CD4-positive, alpha-beta memory T cell (primary cell): Measurements from ENCODE around the gene COPG2. TPM values are rescaled to one million over a fixed set of nuclear protein-coding genes. Genes with fewer than 3 reads are reported as not detected.
"Not testable (repeated sequence)": the region's sequence is repeated elsewhere in the genome, so short reads cannot be mapped to it uniquely, and the experiment has no call there.

Experiments
- CTCF ChIA-PET: fragments of 350-600 bp; sonication (Branson Sonifier 250); formaldehyde crosslinking; loops from one replicate; lab custom pipeline; 2021; ENCODE audit warnings: inconsistent platforms; ENCODE audit not compliant: partially characterized antibody; lab: Charles Lee
- POLR2A ChIA-PET: fragments of 350-600 bp; sonication (Branson Sonifier 250); formaldehyde crosslinking; loops from one replicate; lab custom pipeline; 2021; ENCODE audit not compliant: partially characterized antibody; lab: Charles Lee
- DNase-seq, 5 donors: peaks; one replicate each; pipeline versions ENCODE4 v3.0.0 to v3.0.0-alpha.2; 2020 to 2022; ENCODE audit warnings: mixed read lengths in 1 of 5
- H3K27ac ChIP-seq: one replicate; pipeline ENCODE4 v1.7.0; 2013; ENCODE audit warnings: low read depth, low read length
- H3K27me3 ChIP-seq: 2 replicates; pipeline ENCODE4 v1.7.0; 2013; ENCODE audit warnings: mild to moderate bottlenecking, low read length, moderate library complexity; ENCODE audit not compliant: insufficient read depth
- H3K36me3 ChIP-seq: 2 replicates; pipeline ENCODE4 v1.7.0; 2013; ENCODE audit warnings: mild to moderate bottlenecking, low read length, moderate library complexity; ENCODE audit not compliant: insufficient read depth
- H3K4me1 ChIP-seq: 2 replicates; pipeline ENCODE4 v1.7.0; 2013; ENCODE audit warnings: mild to moderate bottlenecking, low read length, moderate library complexity; ENCODE audit not compliant: insufficient read depth
- H3K4me3 ChIP-seq, 2 donors: one replicate each; pipeline ENCODE4 v1.7.0; 2013; ENCODE audit warnings: low read length in 2 of 2, mild to moderate bottlenecking in 1 of 2
- H3K9me3 ChIP-seq, 2 donors: one replicate each; pipeline ENCODE4 v1.7.0; 2013; ENCODE audit warnings: low read length in 2 of 2, control low read depth in 1 of 2; ENCODE audit not compliant: control insufficient read depth in 1 of 2
- H3K27ac Mint-ChIP-seq, 7 donors: one replicate each; pipeline ENCODE4 v1.8.0; 2020 to 2021; ENCODE audit warnings: mixed read lengths in 7 of 7, mild to moderate bottlenecking in 6 of 7, inconsistent platforms in 3 of 7, moderate library complexity in 3 of 7
- H3K27me3 Mint-ChIP-seq, 2 donors: one replicate each; pipeline ENCODE4 v1.8.0; 2020 to 2021; ENCODE audit warnings: mixed read lengths in 2 of 2
- H3K36me3 Mint-ChIP-seq, 2 donors: one replicate each; pipeline ENCODE4 v1.8.0; 2020 to 2021; ENCODE audit warnings: mixed read lengths in 2 of 2, inconsistent platforms in 1 of 2, mild to moderate bottlenecking in 1 of 2
- H3K4me1 Mint-ChIP-seq, 4 donors: one replicate each; pipeline ENCODE4 v1.8.0; 2020 to 2021; ENCODE audit warnings: mixed read lengths in 4 of 4, mild to moderate bottlenecking in 1 of 4
- H3K4me3 Mint-ChIP-seq, 8 donors: one replicate each; pipeline ENCODE4 v1.8.0; 2020 to 2021; ENCODE audit warnings: mixed read lengths in 8 of 8, mild to moderate bottlenecking in 7 of 8, moderate library complexity in 6 of 8, inconsistent platforms in 3 of 8
- H3K9me3 Mint-ChIP-seq, 8 donors: one replicate each; pipeline ENCODE4 v1.8.0; 2020 to 2021; ENCODE audit warnings: mixed read lengths in 8 of 8, mild to moderate bottlenecking in 5 of 8, inconsistent platforms in 3 of 8, moderate library complexity in 1 of 8
- intact Hi-C: fragments of 100-400 bp; cut with micrococcal nuclease; formaldehyde crosslinking; loops from one replicate; pipeline ENCODE4 v1.15.1; 2023
- polyA plus RNA-seq, 2 donors: library from polyadenylated mRNA; unstranded; fragments of 300-500 nt; fragmentation: Illumina TruSeq; gene quantifications; one replicate each; pipeline ENCODE4 v1.2.3, GENCODE V29; 2021
- total RNA-seq, 2 experiments: library from RNA; stranded (reverse); gene quantifications; one replicate each; pipeline ENCODE4 v1.2.3, GENCODE V29; 2021

The COPG2 gene
- total and polyA plus RNA-seq, 4 experiments from 2014 or later = 0.92 to 8.2 (median 4.9) TPM

- intact Hi-C loops = no loop called here
- Mint-ChIP-seq H3K36me3 (no peaks in the 10 kb centered on the region), H3K4me1 (no peaks in the 10 kb centered on the region), H3K27ac (no peak overlapping the region), H3K27me3 (peaks cover 3 to 11% of the 10 kb centered on the region in 2 donors), H3K9me3 (peaks cover 0 to 4% (median 0%) of the 10 kb centered on the region in 8 donors), H3K4me3 (no peak overlapping the region)
- Histone ChIP-seq H3K27me3 (no peaks in the 10 kb centered on the region), H3K27ac (no peak overlapping the region), H3K4me1 (no peaks in the 10 kb centered on the region), H3K4me3 (no peak overlapping the region), H3K9me3 (no peaks in the 10 kb centered on the region), H3K36me3 (no peaks in the 10 kb centered on the region)
- ChIA-PET CTCF (no interaction called here), POLR2A (no interaction called here)
- no peak for DNase-seq
Measured at GRCh38 chr7:130699686-130700085, 31.1 kb upstream of the COPG2 start.

GRCh38 chr7:130697820-130698219 lies 29.3 kb upstream of the COPG2 start:
- H3K4me3 Mint-ChIP-seq = no peak overlapping the region
- H3K27ac ChIP-seq = no peak overlapping the region

GRCh38 chr7:130695840-130696239 lies 27.3 kb upstream of the COPG2 start:
- no peaks in the 10 kb centered on the region for H3K36me3 ChIP-seq
- DNase-seq = no peak
- peaks cover 4 to 8% of the 10 kb centered on the region in 2 donors for H3K27me3 Mint-ChIP-seq
- H3K36me3 Mint-ChIP-seq = no peaks in the 10 kb centered on the region
- no peak overlapping the region for H3K27ac Mint-ChIP-seq
- H3K9me3 ChIP-seq = no peaks in the 10 kb centered on the region
- ChIA-PET CTCF (no interaction called here), POLR2A (no interaction called here)
- no peaks in the 10 kb centered on the region for H3K27me3 ChIP-seq
- H3K9me3 Mint-ChIP-seq = peaks cover 0 to 18% (median 12%) of the 10 kb centered on the region in 8 donors
- intact Hi-C loops = no loop called here
- no peaks in the 10 kb centered on the region for H3K4me1 ChIP-seq
- H3K27ac ChIP-seq = no peak overlapping the region
- no peak overlapping the region for H3K4me3 Mint-ChIP-seq
- H3K4me3 ChIP-seq = no peak overlapping the region
- H3K4me1 Mint-ChIP-seq = no peaks in the 10 kb centered on the region

More at GRCh38 chr7:130697820-130698219, 29.3 kb upstream of the COPG2 start:
- Mint-ChIP-seq H3K9me3 (peaks cover 0 to 4% (median 0%) of the 10 kb centered on the region in 8 donors), H3K27ac (no peak overlapping the region), H3K27me3 (peaks cover 3 to 8% of the 10 kb centered on the region in 2 donors), H3K4me1 (no peaks in the 10 kb centered on the region), H3K36me3 (no peaks in the 10 kb centered on the region)
- H3K27me3 ChIP-seq = no peaks in the 10 kb centered on the region
- no peaks in the 10 kb centered on the region for H3K36me3 ChIP-seq
- no peaks in the 10 kb centered on the region for H3K4me1 ChIP-seq
- CTCF ChIA-PET = no interaction called here
- intact Hi-C loops = no loop called here
- POLR2A ChIA-PET = no interaction called here
- no peak overlapping the region for H3K4me3 ChIP-seq
- H3K9me3 ChIP-seq = no peaks in the 10 kb centered on the region
- DNase-seq = no peak

GRCh38 chr7:130692396-130692795 lies 23.8 kb upstream of the COPG2 start:
- H3K27ac ChIP-seq, H3K27me3 Mint-ChIP-seq, H3K4me1 Mint-ChIP-seq, H3K27ac Mint-ChIP-seq, POLR2A ChIA-PET, H3K27me3 ChIP-seq, H3K36me3 ChIP-seq, intact Hi-C loops, H3K4me1 ChIP-seq, H3K9me3 ChIP-seq, DNase-seq, H3K4me3 Mint-ChIP-seq, H3K4me3 ChIP-seq, H3K36me3 Mint-ChIP-seq, CTCF ChIA-PET: not testable (repeated sequence)
- peaks cover 0 to 21% (median 16%) of the 10 kb centered on the region in 8 donors for H3K9me3 Mint-ChIP-seq

GRCh38 chr7:130689683-130690082 lies 21.1 kb upstream of the COPG2 start:
- H3K27ac ChIP-seq = no peak overlapping the region
- Mint-ChIP-seq H3K27ac (no peak overlapping the region), H3K4me1 (no peaks in the 10 kb centered on the region), H3K4me3 (peak overlapping the region in 1 of 8 donors; percentile 13), H3K9me3 (peaks cover 0 to 25% (median 16%) of the 10 kb centered on the region in 8 donors), H3K36me3 (no peaks in the 10 kb centered on the region), H3K27me3 (peaks cover 2 to 4% of the 10 kb centered on the region in 2 donors)
- no peak overlapping the region for H3K4me3 ChIP-seq
- no peaks in the 10 kb centered on the region for H3K27me3 ChIP-seq
- ChIA-PET POLR2A (no interaction called here), CTCF (no interaction called here)
- no peak for DNase-seq
- H3K4me1 ChIP-seq = no peaks in the 10 kb centered on the region
- intact Hi-C loops = no loop called here
- peaks cover 0 to 9% of the 10 kb centered on the region in 2 donors for H3K9me3 ChIP-seq
- no peaks in the 10 kb centered on the region for H3K36me3 ChIP-seq

GRCh38 chr7:130683026-130683425 lies 14.5 kb upstream of the COPG2 start:
- intact Hi-C loops = no loop called here
- H3K36me3 Mint-ChIP-seq = no peaks in the 10 kb centered on the region
- ChIA-PET POLR2A (no interaction called here), CTCF (no interaction called here)
- H3K4me1 Mint-ChIP-seq = no peaks in the 10 kb centered on the region
- no peak overlapping the region for H3K27ac Mint-ChIP-seq
- no peaks in the 10 kb centered on the region for H3K27me3 ChIP-seq
- H3K9me3 Mint-ChIP-seq = peaks cover 0 to 5% (median 1%) of the 10 kb centered on the region in 8 donors
- H3K4me3 Mint-ChIP-seq = no peak overlapping the region
- H3K4me3 ChIP-seq = no peak overlapping the region
- H3K36me3 ChIP-seq = no peaks in the 10 kb centered on the region
- no peak for DNase-seq
- no peak overlapping the region for H3K27ac ChIP-seq
- peaks cover 6 to 20% of the 10 kb centered on the region in 2 donors for H3K27me3 Mint-ChIP-seq
- no peaks in the 10 kb centered on the region for H3K9me3 ChIP-seq
- H3K4me1 ChIP-seq = no peaks in the 10 kb centered on the region

GRCh38 chr7:130674456-130674855 lies 5.9 kb upstream of the COPG2 start:
- Mint-ChIP-seq H3K4me3 (no peak overlapping the region), H3K36me3 (no peaks in the 10 kb centered on the region), H3K9me3 (no peaks in the 10 kb centered on the region), H3K27ac (no peak overlapping the region), H3K27me3 (peaks cover 4 to 7% of the 10 kb centered on the region in 2 donors), H3K4me1 (peaks cover 0 to 5% (median 1%) of the 10 kb centered on the region in 4 donors)
- Histone ChIP-seq H3K9me3 (no peaks in the 10 kb centered on the region), H3K4me1 (peaks cover 2% of the 10 kb centered on the region), H3K27me3 (no peaks in the 10 kb centered on the region), H3K4me3 (no peak overlapping the region), H3K27ac (no peak overlapping the region), H3K36me3 (no peaks in the 10 kb centered on the region)
- ChIA-PET POLR2A (no interaction called here), CTCF (no interaction called here)
- intact Hi-C loops = no loop called here
- DNase-seq = no peak

- Mint-ChIP-seq H3K27ac (no peak overlapping the region), H3K36me3 (no peaks in the 10 kb centered on the region), H3K9me3 (no peaks in the 10 kb centered on the region), H3K4me1 (peaks cover 4 to 10% (median 8%) of the 10 kb centered on the region in 4 donors), H3K27me3 (peaks cover 3 to 4% of the 10 kb centered on the region in 2 donors), H3K4me3 (no peak overlapping the region)
- Histone ChIP-seq H3K36me3 (no peaks in the 10 kb centered on the region), H3K4me3 (no peak overlapping the region), H3K27me3 (no peaks in the 10 kb centered on the region), H3K9me3 (no peaks in the 10 kb centered on the region), H3K4me1 (peaks cover 9% of the 10 kb centered on the region), H3K27ac (no peak overlapping the region)
- DNase-seq = no peak
- ChIA-PET CTCF (no interaction called here), POLR2A (no interaction called here)
- intact Hi-C loops = no loop called here
Measured at GRCh38 chr7:130673066-130673465, 4.5 kb upstream of the COPG2 start.
